ENCODE measurements around the gene APP. TPM values are rescaled to one million over a fixed set of nuclear protein-coding genes. Genes with fewer than 3 reads are reported as not detected.

Gene APP
- total RNA-seq, 2 experiments from 2014 or later, result 22.8 to 24.5 TPM

- ChIA-PET POLR2A (no interaction called here), CTCF (no interaction called here)
Measured at GRCh38 chr21:26130249-26130881, 40.2 kb downstream of the APP start.

DNA sequence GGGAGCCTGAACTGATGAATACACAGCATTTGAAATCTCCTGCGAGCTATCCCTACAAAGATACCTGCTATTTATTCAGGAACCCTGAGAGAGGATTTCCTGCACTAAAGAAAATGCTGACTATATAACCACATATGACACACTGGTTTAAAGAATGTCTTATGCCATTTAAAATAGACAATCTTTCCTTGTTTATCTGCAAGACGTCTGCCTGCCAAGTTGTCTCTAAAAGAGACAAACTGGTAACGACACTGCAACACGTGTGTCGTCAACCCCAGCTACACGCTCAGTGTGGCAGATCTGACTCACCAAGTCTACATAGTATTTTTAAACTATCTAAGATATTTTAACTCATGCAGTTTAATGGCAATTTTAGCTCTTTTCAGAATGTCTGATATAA lies 42.7 kb downstream of the APP start:
- ChIA-PET CTCF (no interaction called here), POLR2A (no interaction called here)

DNA sequence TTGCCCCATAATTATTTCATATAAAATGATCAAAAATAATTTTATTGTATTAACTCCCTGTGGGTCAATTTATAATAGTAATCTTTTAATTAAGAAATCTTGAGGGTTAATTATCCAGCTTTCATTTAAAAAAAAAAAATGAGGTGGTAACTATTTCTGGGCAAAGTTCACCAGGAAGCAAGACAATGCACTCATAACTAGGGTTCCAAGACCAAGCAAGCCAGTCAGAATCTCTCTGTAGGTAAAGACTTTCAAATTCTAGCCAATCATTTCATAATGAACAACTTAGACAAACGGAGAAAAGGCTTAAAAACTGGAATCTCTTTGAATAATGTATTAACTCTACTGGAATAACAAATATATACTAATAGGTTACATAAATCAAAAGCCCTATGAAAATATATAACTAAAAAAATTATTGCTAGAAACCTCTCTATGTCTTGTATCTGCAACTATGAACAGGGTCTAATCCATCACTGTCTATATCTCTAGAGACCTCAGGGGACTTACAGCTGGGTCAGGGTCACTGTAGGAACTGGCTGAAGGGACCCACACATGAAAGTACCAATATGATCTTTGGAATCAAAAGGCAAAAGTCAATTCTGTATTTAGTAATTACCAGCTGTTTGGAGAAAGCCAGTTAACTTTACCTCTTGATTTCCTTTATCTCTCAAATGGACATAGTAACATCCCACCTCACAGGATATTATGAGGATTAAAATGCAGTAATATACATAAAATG lies 43.3 kb downstream of the APP start:
- ChIA-PET CTCF (no interaction called here), POLR2A (no interaction called here)

- ChIA-PET POLR2A (no interaction called here), CTCF (no interaction called here)
Measured at GRCh38 chr21:26126168-26126553, 44.4 kb downstream of the APP start.

- ChIA-PET POLR2A (no interaction called here), CTCF (no interaction called here)
Measured at GRCh38 chr21:26125433-26126167, 45.0 kb downstream of the APP start.

- ChIA-PET CTCF (no interaction called here), POLR2A (no interaction called here)
Measured at GRCh38 chr21:26124896-26125295, 45.7 kb downstream of the APP start.

- POLR2A ChIA-PET, result no interaction called here
- CTCF ChIA-PET, result no interaction called here
Measured at GRCh38 chr21:26124421-26124833, 46.1 kb downstream of the APP start.

DNA sequence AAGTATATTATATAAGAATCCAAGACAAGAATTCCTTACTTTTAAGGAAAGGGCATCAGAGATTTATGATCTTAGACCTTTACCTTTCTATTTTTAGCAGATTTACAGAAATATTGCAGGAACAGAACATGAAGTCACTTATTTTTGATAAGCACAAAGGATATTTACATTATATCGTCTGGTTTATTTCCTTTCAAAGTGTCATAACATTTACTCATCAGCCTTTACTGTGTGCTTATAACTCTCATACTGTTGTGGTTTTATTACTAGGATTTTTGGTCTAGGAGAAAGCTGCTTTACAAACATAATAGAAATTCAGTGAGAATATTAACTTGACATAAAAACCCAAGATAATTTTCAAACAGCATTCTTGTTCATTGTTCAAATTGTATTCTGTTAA lies 47.6 kb downstream of the APP start:
- CTCF ChIA-PET, result no interaction called here
- POLR2A ChIA-PET, result no interaction called here

GRCh38 chr21:26120828-26121227 lies 49.7 kb downstream of the APP start:
- ChIA-PET POLR2A (no interaction called here), CTCF (no interaction called here)

GRCh38 chr21:26119906-26120305 lies 50.7 kb downstream of the APP start:
- ChIA-PET CTCF (no interaction called here), POLR2A (no interaction called here)

- CTCF ChIA-PET, result no interaction called here
- POLR2A ChIA-PET, result no interaction called here
Measured at GRCh38 chr21:26118938-26119540, 51.5 kb downstream of the APP start.

DNA sequence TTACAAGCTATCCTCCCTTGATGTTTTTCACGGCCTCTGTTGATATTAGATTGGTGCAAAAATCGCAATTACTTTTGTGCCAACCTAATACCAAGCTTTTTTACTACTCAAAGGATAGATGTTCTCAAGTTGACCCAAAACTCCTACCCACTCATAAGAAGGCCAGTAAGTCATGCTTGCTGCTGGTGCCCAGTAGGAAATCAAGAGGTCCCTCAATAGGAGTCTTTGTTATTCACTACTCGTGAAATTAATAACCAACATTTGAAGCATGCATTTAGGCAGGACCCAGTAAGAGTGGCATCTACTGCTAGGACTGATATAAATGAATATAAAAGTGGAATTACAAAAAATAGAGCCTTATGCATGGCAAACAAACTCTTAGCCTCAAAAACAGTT lies 52.6 kb downstream of the APP start:
- ChIA-PET CTCF (no interaction called here), POLR2A (no interaction called here)

DNA sequence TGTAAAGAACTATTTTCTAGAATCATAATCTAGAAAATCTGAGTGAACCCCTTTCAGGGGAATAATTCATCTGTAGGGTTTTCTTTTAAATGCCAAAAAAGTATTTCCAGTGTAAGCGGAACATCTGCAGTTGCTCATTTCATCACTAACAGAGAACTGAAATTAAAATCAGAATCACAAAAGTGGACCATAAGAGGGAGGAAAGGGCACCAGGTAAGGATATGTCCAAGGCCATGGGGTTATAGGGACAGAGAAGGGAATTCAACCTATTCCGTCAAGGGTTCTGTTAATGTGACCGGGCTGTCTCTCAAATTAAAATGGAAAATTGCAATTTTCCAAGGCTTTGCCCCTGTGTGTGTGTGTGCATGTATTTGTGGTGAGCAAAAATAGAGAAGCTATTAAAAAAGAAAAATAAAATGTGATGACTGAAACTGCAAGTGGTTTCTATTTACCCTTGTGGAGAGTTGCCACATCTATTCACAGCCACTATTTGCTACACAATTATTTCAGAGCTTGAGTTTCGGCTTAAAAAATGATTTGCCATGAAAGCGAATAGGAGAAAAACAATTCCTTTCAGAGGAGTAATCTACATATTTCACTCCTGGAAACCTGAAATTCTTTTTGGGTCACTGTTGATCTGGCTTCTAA lies 53.1 kb downstream of the APP start:
- ChIA-PET POLR2A (no interaction called here), CTCF (no interaction called here)

- ChIA-PET POLR2A (no interaction called here), CTCF (no interaction called here)
Measured at GRCh38 chr21:26116456-26117011, 54.0 kb downstream of the APP start.

GRCh38 chr21:26115899-26116298 lies 54.7 kb downstream of the APP start:
- ChIA-PET CTCF (no interaction called here), POLR2A (no interaction called here)

- POLR2A ChIA-PET, result no interaction called here
- CTCF ChIA-PET, result no interaction called here
Measured at GRCh38 chr21:26115305-26115704, 55.3 kb downstream of the APP start.

DNA sequence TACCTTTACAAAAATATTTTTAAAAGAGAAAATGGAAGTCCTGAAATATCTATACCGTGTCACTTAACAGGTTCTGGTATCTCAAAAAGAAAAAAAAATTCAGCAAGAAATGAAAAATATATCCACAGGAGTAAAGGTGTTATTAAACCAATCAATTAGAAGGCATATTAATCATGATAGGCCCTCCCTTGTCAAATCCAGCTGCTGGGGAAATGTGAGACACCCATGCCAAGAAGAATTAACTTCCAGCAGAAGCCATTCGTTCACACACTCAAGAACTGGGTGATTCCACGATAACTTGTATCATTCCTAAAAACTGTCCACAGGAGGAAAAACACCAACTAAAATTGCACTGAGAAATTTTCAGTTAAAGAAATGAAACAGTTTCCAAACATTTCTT lies 57.6 kb downstream of the APP start:
- CTCF ChIA-PET, result no interaction called here
- POLR2A ChIA-PET, result no interaction called here

GRCh38 chr21:26112127-26112742 lies 58.3 kb downstream of the APP start:
- POLR2A ChIA-PET, result no interaction called here

DNA sequence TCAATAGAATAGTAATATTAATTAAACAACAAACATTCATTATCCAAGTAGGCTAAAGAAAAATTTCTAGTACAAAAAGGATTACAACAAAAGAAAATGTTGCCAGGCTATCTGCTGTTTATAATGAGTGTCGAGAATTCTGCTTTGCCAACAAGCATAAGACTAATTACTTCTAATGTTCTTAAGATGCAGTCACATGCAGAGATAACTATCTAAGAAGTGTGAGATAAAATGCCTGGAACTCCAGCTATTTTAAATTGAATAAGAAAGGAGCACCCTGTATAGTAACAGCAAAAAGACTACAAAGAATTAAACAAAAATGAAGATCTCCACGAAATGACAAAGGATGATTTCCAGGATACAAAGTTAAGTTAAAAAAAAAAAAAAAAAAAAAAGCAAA lies 59.9 kb downstream of the APP start:
- ChIA-PET CTCF (no interaction called here), POLR2A (no interaction called here)

More at GRCh38 chr21:26112127-26112742, 58.3 kb downstream of the APP start:
- CTCF ChIA-PET, result no interaction called here

DNA sequence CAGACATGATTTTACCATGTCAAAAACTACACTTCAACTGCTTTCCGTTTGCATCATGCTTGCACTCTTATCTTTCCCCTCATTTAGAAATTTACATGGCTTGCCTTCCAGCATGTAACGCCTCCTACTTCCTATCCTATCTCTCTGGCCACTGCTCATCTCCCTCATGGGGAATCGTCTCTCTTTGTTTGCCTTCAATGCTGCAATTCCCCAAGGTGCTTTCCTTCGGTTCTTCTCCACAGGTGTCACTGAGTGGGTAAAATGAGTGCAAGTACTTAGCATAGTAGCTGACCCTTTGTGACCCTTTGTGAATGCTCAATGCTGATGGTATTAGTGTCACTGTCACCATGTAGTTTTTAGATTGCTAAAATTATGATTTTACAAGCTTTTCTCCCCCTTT lies 63.1 kb downstream of the APP start:
- POLR2A ChIA-PET, result no interaction called here
- CTCF ChIA-PET, result no interaction called here

Data from activated CD8-positive, alpha-beta memory T cell treated with anti-CD3 and anti-CD28 coated beads for 36 hours (primary cell).